Neural progenitor cell (in vitro differentiated cells): ENCODE measurements around the gene SCUBE2.

Experiments used
- EZH2 ChIP-seq: fragments of 200-600 bp; sonication (generic); IDR thresholded peaks from 2 replicates; pipeline ENCODE4 v1.6.1; 2017; ENCODE audit warnings: antibody characterized with exemption, mild to moderate bottlenecking, moderate library complexity
- EZH2phosphoT487 ChIP-seq: fragments of 200-600 bp; sonication (generic); IDR thresholded peaks from 2 replicates; pipeline ENCODE4 v1.6.1; 2017; ENCODE audit warnings: antibody characterized with exemption
- TF ChIP-seq, protein P1 (sequence below): fragments of 200-600 bp; sonication (generic); IDR thresholded peaks from 2 replicates; pipeline ENCODE4 v1.5.1; 2017; ENCODE audit warnings: antibody characterized with exemption, mild to moderate bottlenecking

DNA sequence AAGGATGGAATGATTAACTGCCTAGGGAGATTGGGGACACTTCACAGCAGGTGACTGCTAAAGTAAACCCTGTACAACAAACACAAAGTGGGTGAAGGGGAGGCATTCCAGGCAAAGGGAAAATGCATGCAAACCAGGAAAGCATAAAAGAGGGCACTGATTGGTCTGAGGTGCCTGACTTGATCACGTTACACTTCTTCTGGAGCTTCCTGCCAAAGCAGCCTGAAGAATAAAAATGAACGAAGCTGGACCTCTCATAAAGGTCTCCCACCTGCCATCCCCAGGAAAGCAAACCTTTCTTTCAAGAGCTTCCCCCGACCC, 46.7 kb upstream of the SCUBE2 start:
- TF ChIP-seq EZH2 (no peak), EZH2phosphoT487 (no peak)
- TF ChIP-seq, protein P1, sequence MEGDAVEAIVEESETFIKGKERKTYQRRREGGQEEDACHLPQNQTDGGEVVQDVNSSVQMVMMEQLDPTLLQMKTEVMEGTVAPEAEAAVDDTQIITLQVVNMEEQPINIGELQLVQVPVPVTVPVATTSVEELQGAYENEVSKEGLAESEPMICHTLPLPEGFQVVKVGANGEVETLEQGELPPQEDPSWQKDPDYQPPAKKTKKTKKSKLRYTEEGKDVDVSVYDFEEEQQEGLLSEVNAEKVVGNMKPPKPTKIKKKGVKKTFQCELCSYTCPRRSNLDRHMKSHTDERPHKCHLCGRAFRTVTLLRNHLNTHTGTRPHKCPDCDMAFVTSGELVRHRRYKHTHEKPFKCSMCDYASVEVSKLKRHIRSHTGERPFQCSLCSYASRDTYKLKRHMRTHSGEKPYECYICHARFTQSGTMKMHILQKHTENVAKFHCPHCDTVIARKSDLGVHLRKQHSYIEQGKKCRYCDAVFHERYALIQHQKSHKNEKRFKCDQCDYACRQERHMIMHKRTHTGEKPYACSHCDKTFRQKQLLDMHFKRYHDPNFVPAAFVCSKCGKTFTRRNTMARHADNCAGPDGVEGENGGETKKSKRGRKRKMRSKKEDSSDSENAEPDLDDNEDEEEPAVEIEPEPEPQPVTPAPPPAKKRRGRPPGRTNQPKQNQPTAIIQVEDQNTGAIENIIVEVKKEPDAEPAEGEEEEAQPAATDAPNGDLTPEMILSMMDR: no peak
